ENCODE data around the gene SNAI1.

DNA sequence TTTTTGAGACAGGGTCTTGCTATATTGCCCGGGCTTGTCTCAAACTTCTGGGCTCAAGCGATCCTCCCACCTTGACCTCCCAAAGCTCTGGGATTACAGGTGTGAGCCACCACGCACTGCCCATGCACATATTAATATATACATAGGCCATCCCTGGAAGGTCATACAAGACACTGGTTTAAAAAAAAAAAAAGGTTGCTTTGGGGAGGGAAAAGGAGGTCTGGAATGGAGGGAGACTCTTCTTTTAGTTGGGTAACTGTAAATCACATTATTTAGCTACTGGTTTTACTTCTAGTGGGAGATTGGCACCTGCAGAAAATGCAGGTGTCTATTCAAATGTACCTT, 4.1 kb upstream of the SNAI1 start:
- no peak for TF ChIP-seq POLR2A (IDR thresholded peaks at IDR 0.05)
- TF ChIP-seq, protein P1, sequence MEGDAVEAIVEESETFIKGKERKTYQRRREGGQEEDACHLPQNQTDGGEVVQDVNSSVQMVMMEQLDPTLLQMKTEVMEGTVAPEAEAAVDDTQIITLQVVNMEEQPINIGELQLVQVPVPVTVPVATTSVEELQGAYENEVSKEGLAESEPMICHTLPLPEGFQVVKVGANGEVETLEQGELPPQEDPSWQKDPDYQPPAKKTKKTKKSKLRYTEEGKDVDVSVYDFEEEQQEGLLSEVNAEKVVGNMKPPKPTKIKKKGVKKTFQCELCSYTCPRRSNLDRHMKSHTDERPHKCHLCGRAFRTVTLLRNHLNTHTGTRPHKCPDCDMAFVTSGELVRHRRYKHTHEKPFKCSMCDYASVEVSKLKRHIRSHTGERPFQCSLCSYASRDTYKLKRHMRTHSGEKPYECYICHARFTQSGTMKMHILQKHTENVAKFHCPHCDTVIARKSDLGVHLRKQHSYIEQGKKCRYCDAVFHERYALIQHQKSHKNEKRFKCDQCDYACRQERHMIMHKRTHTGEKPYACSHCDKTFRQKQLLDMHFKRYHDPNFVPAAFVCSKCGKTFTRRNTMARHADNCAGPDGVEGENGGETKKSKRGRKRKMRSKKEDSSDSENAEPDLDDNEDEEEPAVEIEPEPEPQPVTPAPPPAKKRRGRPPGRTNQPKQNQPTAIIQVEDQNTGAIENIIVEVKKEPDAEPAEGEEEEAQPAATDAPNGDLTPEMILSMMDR (IDR thresholded peaks at IDR 0.05), result no peak

Data from transverse colon (tissue), 3 donors.